ENCODE measurements around the gene CBFA2T2.

The CBFA2T2 gene

DNA sequence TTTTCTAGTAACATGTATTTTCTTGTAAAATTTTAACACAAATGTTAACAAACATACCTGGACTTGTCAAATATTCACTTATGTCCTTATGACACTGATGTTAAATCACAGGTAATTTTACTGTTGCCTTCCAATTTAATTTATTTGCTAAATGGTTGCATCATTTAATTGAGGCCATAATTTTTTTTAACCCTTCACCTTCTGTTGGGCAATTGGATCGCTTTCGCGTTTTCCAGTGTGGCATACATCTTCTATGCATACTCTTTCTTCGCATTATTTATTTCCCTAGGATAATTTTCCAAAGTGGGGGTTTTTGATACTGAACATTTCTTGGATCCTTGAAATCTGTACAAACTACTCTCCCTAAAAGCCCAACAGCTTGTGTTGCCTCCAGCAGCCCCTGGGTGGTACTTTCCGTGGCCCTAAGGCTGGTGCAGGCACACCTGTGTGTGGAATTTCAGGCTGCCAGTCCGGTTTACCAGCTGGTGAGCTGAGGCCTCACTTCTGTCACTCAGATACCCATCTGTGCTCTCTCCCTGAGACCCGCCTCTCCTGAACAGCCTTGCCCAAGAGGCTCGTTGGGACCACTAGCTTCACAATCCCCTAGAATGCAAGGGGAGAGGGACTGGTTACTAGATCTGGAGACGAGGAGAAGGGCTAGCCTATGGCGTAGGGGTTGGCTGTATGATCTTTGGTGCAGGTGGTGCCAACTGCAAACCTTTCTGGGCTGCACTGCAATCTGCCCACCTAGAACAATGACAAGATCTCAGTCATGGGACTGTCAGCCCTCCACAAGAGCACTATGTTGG, 161.1 kb downstream of the CBFA2T2 start:
- Histone ChIP-seq H3K4me1 (peaks cover 11% of the 10 kb centered on the region), H3K9ac (no peak overlapping the region), H2AFZ (no peak overlapping the region), H3K9me3 (ENCODE audit: control insufficient read depth, low read length) (no peaks in the 10 kb centered on the region), H3K36me3 (ENCODE audit: control insufficient read depth, insufficient read depth, low read length) (no peaks in the 10 kb centered on the region), H3K79me2 (no peaks in the 10 kb centered on the region), H3K4me2 (ENCODE audit: low read length) (no peak overlapping the region), H3K4me3 (ENCODE audit: low read depth, low read length) (no peak overlapping the region), H3K27me3 (ENCODE audit: control insufficient read depth, insufficient read depth, low read length) (no peaks in the 10 kb centered on the region), H3K27ac (no peak overlapping the region)
- TF ChIP-seq, protein P1, sequence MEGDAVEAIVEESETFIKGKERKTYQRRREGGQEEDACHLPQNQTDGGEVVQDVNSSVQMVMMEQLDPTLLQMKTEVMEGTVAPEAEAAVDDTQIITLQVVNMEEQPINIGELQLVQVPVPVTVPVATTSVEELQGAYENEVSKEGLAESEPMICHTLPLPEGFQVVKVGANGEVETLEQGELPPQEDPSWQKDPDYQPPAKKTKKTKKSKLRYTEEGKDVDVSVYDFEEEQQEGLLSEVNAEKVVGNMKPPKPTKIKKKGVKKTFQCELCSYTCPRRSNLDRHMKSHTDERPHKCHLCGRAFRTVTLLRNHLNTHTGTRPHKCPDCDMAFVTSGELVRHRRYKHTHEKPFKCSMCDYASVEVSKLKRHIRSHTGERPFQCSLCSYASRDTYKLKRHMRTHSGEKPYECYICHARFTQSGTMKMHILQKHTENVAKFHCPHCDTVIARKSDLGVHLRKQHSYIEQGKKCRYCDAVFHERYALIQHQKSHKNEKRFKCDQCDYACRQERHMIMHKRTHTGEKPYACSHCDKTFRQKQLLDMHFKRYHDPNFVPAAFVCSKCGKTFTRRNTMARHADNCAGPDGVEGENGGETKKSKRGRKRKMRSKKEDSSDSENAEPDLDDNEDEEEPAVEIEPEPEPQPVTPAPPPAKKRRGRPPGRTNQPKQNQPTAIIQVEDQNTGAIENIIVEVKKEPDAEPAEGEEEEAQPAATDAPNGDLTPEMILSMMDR (IDR thresholded peaks at IDR 0.05), result no peak

- Histone ChIP-seq H3K4me1 (peaks cover 11% of the 10 kb centered on the region), H3K4me2 (ENCODE audit: low read length) (no peak overlapping the region), H3K79me2 (no peaks in the 10 kb centered on the region), H3K36me3 (ENCODE audit: control insufficient read depth, insufficient read depth, low read length) (no peaks in the 10 kb centered on the region), H3K27ac (no peak overlapping the region), H3K9ac (no peak overlapping the region), H3K4me3 (ENCODE audit: low read depth, low read length) (no peak overlapping the region), H2AFZ (no peak overlapping the region), H3K9me3 (ENCODE audit: control insufficient read depth, low read length) (no peaks in the 10 kb centered on the region), H3K27me3 (ENCODE audit: control insufficient read depth, insufficient read depth, low read length) (no peaks in the 10 kb centered on the region)
- TF ChIP-seq, protein P1 (IDR thresholded peaks at IDR 0.05), result no peak
These were observed 161.7 kb downstream of the CBFA2T2 start for GRCh38 chr20:33651562-33652048.

- Histone ChIP-seq H3K9ac (peak overlapping the region; percentile 11), H3K27ac (no peak overlapping the region), H3K4me1 (peaks cover 11% of the 10 kb centered on the region)
These were observed 163.5 kb downstream of the CBFA2T2 start for GRCh38 chr20:33653218-33653899.

GRCh38 chr20:33653900-33654596, 164.2 kb downstream of the CBFA2T2 start:
- Histone ChIP-seq H3K27me3 (ENCODE audit: control insufficient read depth, insufficient read depth, low read length) (no peaks in the 10 kb centered on the region), H3K27ac (no peak overlapping the region), H2AFZ (no peak overlapping the region), H3K36me3 (ENCODE audit: control insufficient read depth, insufficient read depth, low read length) (no peaks in the 10 kb centered on the region), H3K9ac (no peak overlapping the region), H3K9me3 (ENCODE audit: control insufficient read depth, low read length) (no peaks in the 10 kb centered on the region), H3K4me1 (peaks cover 11% of the 10 kb centered on the region), H3K4me2 (ENCODE audit: low read length) (no peak overlapping the region), H3K79me2 (no peaks in the 10 kb centered on the region), H3K4me3 (ENCODE audit: low read depth, low read length) (no peak overlapping the region)
- TF ChIP-seq, protein P1 (IDR thresholded peaks at IDR 0.05), result no peak

More at GRCh38 chr20:33653218-33653899, 163.5 kb downstream of the CBFA2T2 start:
- Histone ChIP-seq H3K4me2 (ENCODE audit: low read length) (no peak overlapping the region), H3K9me3 (ENCODE audit: control insufficient read depth, low read length) (no peaks in the 10 kb centered on the region), H3K79me2 (no peaks in the 10 kb centered on the region), H3K27me3 (ENCODE audit: control insufficient read depth, insufficient read depth, low read length) (no peaks in the 10 kb centered on the region), H3K36me3 (ENCODE audit: control insufficient read depth, insufficient read depth, low read length) (no peaks in the 10 kb centered on the region), H2AFZ (peak overlapping the region; percentile 46), H3K4me3 (ENCODE audit: low read depth, low read length) (no peak overlapping the region)
- TF ChIP-seq, protein P1 (IDR thresholded peaks at IDR 0.05), result peak; percentile 74

Measured in parathyroid adenoma (tissue), 2 donors.